IMR-90 (cell line): ENCODE measurements around the gene AP1M2. TPM values are rescaled to one million over a fixed set of nuclear protein-coding genes. Genes with fewer than 3 reads are reported as not detected.

ENCODE experiments used
- ATAC-seq: fragments of 200-7000 bp; cut with Tn5 transposase; 2 replicates; pipeline ENCODE4 v1.9.1; 2020; ENCODE audit warnings: low read depth, mild to moderate bottlenecking, moderate library complexity
- BruUV-seq: library from RNA; stranded (reverse); fragments of 400-500 nt; replicated peaks from 2 replicates; lab custom pipeline; 2021; lab: Mats Ljungman, UMichigan
- CTCF ChIA-PET: fragments of 300-600 bp; formaldehyde crosslinking; extraction: SDS; loops from one replicate; lab custom pipeline; 2021; ENCODE audit warnings: antibody characterized with exemption; lab: Yijun Ruan, JAX
- POLR2A ChIA-PET: fragments of 300-600 bp; sonication (Branson Sonifier 250); formaldehyde crosslinking; loops from one replicate; lab custom pipeline; 2022; ENCODE audit warnings: antibody characterized with exemption; ENCODE audit not compliant: unreplicated experiment; lab: Charles Lee
- DNase-seq: peaks from one replicate; pipeline ENCODE4 v3.0.0; 2013
- H2AFZ ChIP-seq: replicated peaks from 2 replicates; pipeline ENCODE3; 2013; ENCODE audit warnings: low read length, mild to moderate bottlenecking; ENCODE audit not compliant: poor library complexity
- H2AK5ac ChIP-seq: 2 replicates; pipeline ENCODE4 v1.6.1; 2013; ENCODE audit warnings: low read depth, low read length, inconsistent platforms
- H2AK9ac ChIP-seq: replicated peaks from 2 replicates; pipeline ENCODE3; 2013; ENCODE audit warnings: mild to moderate bottlenecking, low read depth, low read length, moderate library complexity; ENCODE audit not compliant: poor library complexity
- H2BK120ac ChIP-seq: 2 replicates; pipeline ENCODE4 v1.6.1; 2013; ENCODE audit warnings: low read depth, low read length, inconsistent platforms
- H2BK15ac ChIP-seq: 3 replicates; pipeline ENCODE4 v1.6.1; 2013; ENCODE audit warnings: low read depth, low read length, inconsistent platforms
- H2BK20ac ChIP-seq: 2 replicates; pipeline ENCODE4 v1.6.1; 2013; ENCODE audit warnings: low read depth, mild to moderate bottlenecking, inconsistent platforms, low read length, moderate library complexity
- H2BK5ac ChIP-seq: 2 replicates; pipeline ENCODE4 v1.6.1; 2013; ENCODE audit warnings: mild to moderate bottlenecking, low read depth, low read length, inconsistent platforms; ENCODE audit not compliant: poor library complexity, severe bottlenecking
- H3K14ac ChIP-seq: replicated peaks from 2 replicates; pipeline ENCODE4 v1.6.1; 2013; ENCODE audit warnings: low read depth, low read length, inconsistent platforms
- H3K18ac ChIP-seq: 2 replicates; pipeline ENCODE4 v1.6.1; 2013; ENCODE audit warnings: low read depth, low read length, control low read depth
- H3K23ac ChIP-seq: 2 replicates; pipeline ENCODE4 v1.6.1; 2013; ENCODE audit warnings: low read depth, low read length, inconsistent platforms
- H3K27ac ChIP-seq: 2 replicates; pipeline ENCODE4 v1.5.1; 2013; ENCODE audit warnings: mild to moderate bottlenecking, control low read depth, low read length; ENCODE audit not compliant: insufficient read depth
- H3K27me3 ChIP-seq: 2 replicates; pipeline ENCODE4 v1.6.1; 2013; ENCODE audit warnings: low read length; ENCODE audit not compliant: control insufficient read depth, insufficient read depth
- H3K36me3 ChIP-seq: 2 replicates; pipeline ENCODE4 v1.6.1; 2013; ENCODE audit warnings: low read length, mixed read lengths; ENCODE audit not compliant: control insufficient read depth, insufficient read depth
- H3K4ac ChIP-seq: 2 replicates; pipeline ENCODE4 v1.6.1; 2013; ENCODE audit warnings: low read depth, low read length, inconsistent platforms
- H3K4me1 ChIP-seq: 2 replicates; pipeline ENCODE4 v1.6.1; 2013; ENCODE audit warnings: low read length, mixed read lengths; ENCODE audit not compliant: control insufficient read depth, insufficient read depth
- H3K4me2 ChIP-seq: 2 replicates; pipeline ENCODE4 v1.6.1; 2013; ENCODE audit warnings: low read depth, mild to moderate bottlenecking, control low read depth, low read length, moderate library complexity
- H3K4me3 ChIP-seq: 2 replicates; pipeline ENCODE4 v1.5.1; 2013; ENCODE audit warnings: low read depth, mild to moderate bottlenecking, control low read depth, low read length, moderate library complexity; ENCODE audit not compliant: insufficient read depth
- H3K56ac ChIP-seq: 2 replicates; pipeline ENCODE4 v1.6.1; 2013; ENCODE audit warnings: low read length, inconsistent platforms; ENCODE audit not compliant: insufficient read depth; ENCODE audit errors: extremely low read depth
- H3K79me1 ChIP-seq, 2 experiments: 2 replicates each; pipeline ENCODE4 v1.6.1; 2013; ENCODE audit warnings: low read length in 2 of 2, inconsistent platforms in 1 of 2, low read depth in 1 of 2
- H3K9ac ChIP-seq: 2 replicates; pipeline ENCODE4 v1.6.1; 2013; ENCODE audit warnings: low read depth, low read length, control low read depth
- H3K9me1 ChIP-seq: 2 replicates; pipeline ENCODE4 v1.6.1; 2013; ENCODE audit warnings: low read length, inconsistent platforms; ENCODE audit not compliant: insufficient read depth
- H3K9me3 ChIP-seq: 2 replicates; pipeline ENCODE4 v1.6.1; 2013; ENCODE audit warnings: low read length; ENCODE audit not compliant: control insufficient read depth, insufficient read depth
- H4K20me1 ChIP-seq: 2 replicates; pipeline ENCODE4 v1.6.1; 2013; ENCODE audit warnings: low read length, inconsistent platforms; ENCODE audit not compliant: insufficient read depth
- H4K5ac ChIP-seq: 2 replicates; pipeline ENCODE4 v1.6.1; 2013; ENCODE audit warnings: mild to moderate bottlenecking, low read depth, low read length, control low read depth
- H4K8ac ChIP-seq, 2 experiments: 2 replicates each; pipeline ENCODE4 v1.6.1; 2013; ENCODE audit warnings: low read depth in 2 of 2, low read length in 2 of 2, control low read depth in 1 of 2, inconsistent platforms in 1 of 2
- H4K91ac ChIP-seq: 2 replicates; pipeline ENCODE4 v1.6.1; 2013; ENCODE audit warnings: low read depth, low read length, inconsistent platforms; ENCODE audit not compliant: insufficient read depth
- BHLHE40 ChIP-seq: fragments of 150-350 bp; IDR thresholded peaks from 2 replicates; pipeline ENCODE4 v1.6.1; 2016; ENCODE audit warnings: mild to moderate bottlenecking, low read depth, low read length
- CEBPB ChIP-seq: IDR thresholded peaks from 2 replicates; pipeline ENCODE4 v1.6.1; 2012; ENCODE audit warnings: low read depth, low read length, improper control_type of control experiment
- CHD1 ChIP-seq: IDR thresholded peaks from 2 replicates; pipeline ENCODE4 v1.6.1; 2012; ENCODE audit warnings: low read depth, low read length, improper control_type of control experiment
- CTCF ChIP-seq: conservative IDR thresholded peaks from 2 replicates; pipeline ENCODE4 v1.5.1; 2012; ENCODE audit warnings: mild to moderate bottlenecking, low read depth, low read length, improper control_type of control experiment
- FOS ChIP-seq: fragments of 150-350 bp; IDR thresholded peaks from 2 replicates; pipeline ENCODE4 v1.6.1; 2016; ENCODE audit warnings: low read depth, low read length
- MAZ ChIP-seq: IDR thresholded peaks from 2 replicates; pipeline ENCODE4 v1.6.1; 2012; ENCODE audit warnings: low read depth, mild to moderate bottlenecking, low read length, improper control_type of control experiment, moderate library complexity, borderline replicate concordance
- MXI1 ChIP-seq: IDR thresholded peaks from 2 replicates; pipeline ENCODE4 v1.6.1; 2012; ENCODE audit warnings: low read depth, mild to moderate bottlenecking, low read length, moderate library complexity, borderline replicate concordance
- NFE2L2 ChIP-seq: fragments of 150-350 bp; IDR thresholded peaks from 2 replicates; pipeline ENCODE4 v1.6.1; 2016; ENCODE audit warnings: low read depth, mild to moderate bottlenecking, low read length
- POLR2A ChIP-seq: IDR thresholded peaks from 2 replicates; pipeline ENCODE4 v1.6.1; 2012; ENCODE audit warnings: mild to moderate bottlenecking, low read depth, low read length
- RAD21 ChIP-seq: IDR thresholded peaks from 2 replicates; pipeline ENCODE4 v1.6.1; 2012; ENCODE audit warnings: low read length, improper control_type of control experiment
- RCOR1 ChIP-seq: IDR thresholded peaks from 2 replicates; pipeline ENCODE4 v1.6.1; 2012; ENCODE audit warnings: mild to moderate bottlenecking, low read length, improper control_type of control experiment; ENCODE audit not compliant: insufficient replicate concordance
- RFX5 ChIP-seq: IDR thresholded peaks from 2 replicates; pipeline ENCODE4 v1.8.0; 2012; ENCODE audit warnings: low read depth, mild to moderate bottlenecking, low read length, moderate library complexity
- SMC3 ChIP-seq: fragments of 150-350 bp; IDR thresholded peaks from 2 replicates; pipeline ENCODE4 v1.6.1; 2016; ENCODE audit warnings: low read depth, mild to moderate bottlenecking, antibody characterized with exemption, low read length, moderate library complexity
- USF2 ChIP-seq: fragments of 150-350 bp; IDR thresholded peaks from 2 replicates; pipeline ENCODE4 v1.6.1; 2017; ENCODE audit warnings: mild to moderate bottlenecking, antibody characterized with exemption, low read length, low read depth
- WGBS, 2 experiments: methylation state at CpG; one replicate each; pipeline versions ENCODE4 v1.1.5 to v1.1.7; 2013; ENCODE audit warnings: missing lambda C conversion rate in 2 of 2; ENCODE audit not compliant: insufficient read length in 1 of 2; ENCODE audit errors: extremely low coverage in 2 of 2; 5-methylcytosine and 5-hydroxymethylcytosine counted together
- dilution Hi-C: fragments of 300-500 bp; cut with HindIII; formaldehyde crosslinking; loops from one replicate; pipeline ENCODE4 v1.14.3; 2018; ENCODE audit warnings: low sequenced_read_pairs; ENCODE audit not compliant: unreplicated experiment
- in situ Hi-C: fragments of 300-500 bp; cut with MboI; formaldehyde crosslinking; loops from 3 replicates; pipeline ENCODE4 v1.14.3; 2019; ENCODE audit warnings: low sequenced_read_pairs, inconsistent platforms, mixed read lengths
- intact Hi-C: fragments of 100-400 bp; cut with micrococcal nuclease; formaldehyde crosslinking; loops from 2 replicates; pipeline ENCODE4 v1.10.0; 2022
- polyA plus RNA-seq, 3 experiments: library from polyadenylated mRNA; depleted of rRNA; stranded (reverse); fragments of >200 nt; gene quantifications; 2 replicates each; pipeline ENCODE4 v1.2.3, GENCODE V29; 2012; ENCODE audit warnings: low replicate concordance in 1 of 3
- total RNA-seq: library from RNA; depleted of rRNA; stranded (reverse); fragments of >200 nt; gene quantifications from 2 replicates; pipeline ENCODE4 v1.2.3, GENCODE V29; 2012
- TF ChIP-seq, protein P1 (sequence below): fragments of 150-350 bp; IDR thresholded peaks from 2 replicates; pipeline ENCODE4 v1.6.1; 2016; ENCODE audit warnings: low read depth, mild to moderate bottlenecking, low read length, moderate library complexity, borderline replicate concordance

The AP1M2 gene
- total and polyA plus RNA-seq, 2 of the 4 experiments (the other 2 are of a cell fraction), result 0.17 TPM; not detected in 1

DNA sequence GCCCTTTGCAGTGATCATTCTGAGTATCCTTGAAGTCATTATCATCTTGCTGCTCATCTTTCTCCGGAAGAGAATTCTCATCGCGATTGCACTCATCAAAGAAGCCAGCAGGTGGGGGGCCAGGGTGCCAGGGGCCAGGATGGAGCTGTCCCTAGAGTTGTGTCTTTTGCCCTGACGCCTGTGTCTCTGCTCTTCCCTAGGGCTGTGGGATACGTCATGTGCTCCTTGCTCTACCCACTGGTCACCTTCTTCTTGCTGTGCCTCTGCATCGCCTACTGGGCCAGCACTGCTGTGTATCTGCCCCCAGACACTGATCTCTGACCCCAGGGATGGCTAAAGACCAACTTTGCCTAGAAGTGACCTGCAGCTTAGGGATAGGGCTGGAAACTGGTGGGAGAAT lies 47.9 kb upstream of the AP1M2 start:
- ChIA-PET CTCF (no interaction called here), POLR2A (no interaction called here)
- dilution Hi-C loops (no loop called here), intact Hi-C loops (no loop called here), in situ Hi-C loops (no loop called here)
- H3K79me1 ChIP-seq, result no peaks in the 10 kb centered on the region; a peak in 2 of 4 replicates
- H3K9me1 ChIP-seq, result peaks cover 7% of the 10 kb centered on the region; the same call in 1 of the 2 replicates
- H3K9ac ChIP-seq, result no peak overlapping the region
- H3K27me3 ChIP-seq, result no peaks in the 10 kb centered on the region
- H3K4ac ChIP-seq, result no peak overlapping the region
- H4K5ac ChIP-seq, result no peak overlapping the region
- H2AK9ac ChIP-seq, result no peak overlapping the region
- no peak overlapping the region for H3K4me2 ChIP-seq
- ATAC-seq (no peak), DNase-seq (no peak)
- no peak overlapping the region for H3K18ac ChIP-seq
- H3K23ac ChIP-seq, result no peak overlapping the region
- whole genome bisulfite sequencing, 2 experiments, result 97% methylated on average over 3 of the region's 6 CpGs; no CpG with 5 or more reads in 1 of the 2 experiments
- H3K4me1 ChIP-seq, result no peaks in the 10 kb centered on the region
- H2BK15ac ChIP-seq, result no peak overlapping the region
- no peak overlapping the region for H2AFZ ChIP-seq
- no peak for TF ChIP-seq SMC3
- no peak for TF ChIP-seq MAZ
- no peak for TF ChIP-seq USF2
- no peak for TF ChIP-seq MXI1
- no peak for TF ChIP-seq RFX5
- no peak for TF ChIP-seq NFE2L2
- TF ChIP-seq RAD21, result no peak
- TF ChIP-seq BHLHE40, result no peak
- no peak for TF ChIP-seq RCOR1
- TF ChIP-seq CTCF, result no peak
- no peak for TF ChIP-seq POLR2A
- TF ChIP-seq CHD1, result no peak
- TF ChIP-seq, protein P1, sequence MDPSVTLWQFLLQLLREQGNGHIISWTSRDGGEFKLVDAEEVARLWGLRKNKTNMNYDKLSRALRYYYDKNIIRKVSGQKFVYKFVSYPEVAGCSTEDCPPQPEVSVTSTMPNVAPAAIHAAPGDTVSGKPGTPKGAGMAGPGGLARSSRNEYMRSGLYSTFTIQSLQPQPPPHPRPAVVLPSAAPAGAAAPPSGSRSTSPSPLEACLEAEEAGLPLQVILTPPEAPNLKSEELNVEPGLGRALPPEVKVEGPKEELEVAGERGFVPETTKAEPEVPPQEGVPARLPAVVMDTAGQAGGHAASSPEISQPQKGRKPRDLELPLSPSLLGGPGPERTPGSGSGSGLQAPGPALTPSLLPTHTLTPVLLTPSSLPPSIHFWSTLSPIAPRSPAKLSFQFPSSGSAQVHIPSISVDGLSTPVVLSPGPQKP, result no peak
- no peak for TF ChIP-seq CEBPB
- TF ChIP-seq FOS, result no peak
- H2BK20ac ChIP-seq, result no peak overlapping the region
- no peaks in the 10 kb centered on the region for H3K9me3 ChIP-seq
- H2BK120ac ChIP-seq, result no peak overlapping the region
- H4K8ac ChIP-seq, result no peak overlapping the region
- H3K14ac ChIP-seq, result no peak overlapping the region
- H3K4me3 ChIP-seq, result no peak overlapping the region
- H3K27ac ChIP-seq, result no peak overlapping the region
- peaks cover 53% of the 10 kb centered on the region for H3K36me3 ChIP-seq
- H2BK5ac ChIP-seq, result no peak overlapping the region
- H4K20me1 ChIP-seq, result peaks cover 4% of the 10 kb centered on the region; the same call in 1 of the 2 replicates
- no peak overlapping the region for H3K56ac ChIP-seq
- H4K91ac ChIP-seq, result no peak overlapping the region
- BruUV-seq, result no TSS peak
- no peak overlapping the region for H2AK5ac ChIP-seq
